A549 (cell line): Measurements from ENCODE around the gene SSH2. TPM values are rescaled to one million over a fixed set of nuclear protein-coding genes. Genes with fewer than 3 reads are reported as not detected.

Experiments
- ATAC-seq, 2 experiments: fragments of 200-7000 bp in 1 of 2; fragments of >200 bp in 1 of 2; cut with Nextera tagmentation in 1 of 2; cut with Tn5 transposase in 1 of 2; 3 replicates each; pipeline versions ENCODE4 v1.8.0 to v1.9.1; 2018 to 2020; ENCODE audit warnings: mild to moderate bottlenecking in 1 of 2, moderate library complexity in 1 of 2
- CTCF ChIA-PET: fragments of 300-600 bp; sonication (Branson Sonifier 250); formaldehyde crosslinking; extraction: SDS; loops from one replicate; lab custom pipeline; 2021; ENCODE audit warnings: antibody characterized with exemption, inconsistent platforms; lab: Yijun Ruan, JAX
- POLR2A ChIA-PET: fragments of 350-600 bp; formaldehyde crosslinking; extraction: SDS; loops from one replicate; lab custom pipeline; 2021; ENCODE audit warnings: antibody characterized with exemption, inconsistent platforms; lab: Yijun Ruan, JAX
- DNase-seq, 2 experiments: peaks; one replicate each; pipeline versions ENCODE4 v3.0.0 to v3.0.0-alpha.2; 2011 to 2016; ENCODE audit warnings: low read depth in 1 of 2, low spot score in 1 of 2
- FAIRE-seq: peaks from 2 replicates; lab custom pipeline; 2011; peaks lifted over from hg19 to GRCh38; lab: Jason Lieb, UNC
- H3K27ac ChIP-seq, 2 experiments: fragments of >200 bp; sonication (Bioruptor Twin); formaldehyde crosslinking; 3 replicates each; pipeline ENCODE4 v1.5.1; 2016 to 2017
- H3K4me1 ChIP-seq: fragments of >200 bp; sonication (Bioruptor Twin); formaldehyde crosslinking; 3 replicates; pipeline ENCODE4 v1.6.1; 2016
- H3K4me2 ChIP-seq: fragments of >200 bp; sonication (Bioruptor Twin); formaldehyde crosslinking; 3 replicates; pipeline ENCODE4 v1.6.1; 2016
- H3K4me3 ChIP-seq: fragments of >200 bp; sonication (Bioruptor Twin); formaldehyde crosslinking; 3 replicates; pipeline ENCODE4 v1.5.1; 2016
- H3K9me3 ChIP-seq: fragments of >200 bp; sonication (Bioruptor Twin); formaldehyde crosslinking; 3 replicates; pipeline ENCODE4 v1.6.1; 2016
- ATOH8 ChIP-seq: fragments of 250-450 bp; sonication (Bioruptor Pico); IDR thresholded peaks from 2 replicates; pipeline ENCODE4 v1.5.0; 2020; ENCODE audit warnings: low read depth, mild to moderate bottlenecking, moderate library complexity
- BCL3 ChIP-seq: fragments of >200 bp; sonication (Bioruptor Twin); formaldehyde crosslinking; IDR thresholded peaks from 3 replicates; pipeline ENCODE4 v1.6.1; 2016
- BHLHE40 ChIP-seq: IDR thresholded peaks from 2 replicates; pipeline ENCODE4 v1.6.1; 2012; ENCODE audit warnings: low read depth, low read length, inconsistent platforms
- CTCF ChIP-seq: fragments of >200 bp; sonication (Bioruptor Twin); formaldehyde crosslinking; IDR thresholded peaks from 3 replicates; pipeline ENCODE4 v1.5.1; 2016
- E2F6 ChIP-seq: IDR thresholded peaks from 2 replicates; pipeline ENCODE4 v1.6.1; 2012; ENCODE audit warnings: low read depth, borderline replicate concordance
- EHMT2 ChIP-seq: fragments of 200-600 bp; sonication (generic); IDR thresholded peaks from 2 replicates; pipeline ENCODE4 v1.6.1; 2016; ENCODE audit warnings: antibody characterized with exemption, low read depth, mild to moderate bottlenecking, moderate library complexity
- ESRRA ChIP-seq: fragments of 150-350 bp; IDR thresholded peaks from 2 replicates; pipeline ENCODE4 v1.6.1; 2014; ENCODE audit warnings: mild to moderate bottlenecking, low read length, borderline replicate concordance
- GATA3 ChIP-seq: IDR thresholded peaks from 2 replicates; pipeline ENCODE4 v1.6.1; 2012; ENCODE audit warnings: borderline replicate concordance
- HOXB13 ChIP-seq: fragments of 250-450 bp; sonication (Bioruptor Pico); IDR thresholded peaks from 2 replicates; pipeline ENCODE4 v1.5.0; 2020; ENCODE audit warnings: low read depth, mild to moderate bottlenecking, moderate library complexity
- JUN ChIP-seq, 2 experiments: fragments of >200 bp; sonication (Bioruptor Twin); formaldehyde crosslinking; IDR thresholded peaks; 2 replicates in 1 of 2; 3 replicates in 1 of 2; pipeline ENCODE4 v1.6.1; 2016 to 2017
- JUNB ChIP-seq: fragments of >200 bp; sonication (Bioruptor Twin); formaldehyde crosslinking; IDR thresholded peaks from 2 replicates; pipeline ENCODE4 v1.6.1; 2016
- KDM5A ChIP-seq: fragments of 200-600 bp; sonication (generic); IDR thresholded peaks from 2 replicates; pipeline ENCODE4 v1.6.1; 2016; ENCODE audit warnings: antibody characterized with exemption, mild to moderate bottlenecking
- NPAS2 ChIP-seq: fragments of 250-450 bp; sonication (Bioruptor Pico); IDR thresholded peaks from 2 replicates; pipeline ENCODE4 v1.8.0; 2022; ENCODE audit warnings: mild to moderate bottlenecking, moderate library complexity, borderline replicate concordance
- PBX3 ChIP-seq: IDR thresholded peaks from 2 replicates; pipeline ENCODE4 v1.6.1; 2012
- PHF8 ChIP-seq: fragments of 200-600 bp; sonication (generic); IDR thresholded peaks from 2 replicates; pipeline ENCODE4 v1.6.1; 2016; ENCODE audit warnings: low read depth, mild to moderate bottlenecking, antibody characterized with exemption, moderate library complexity, borderline replicate concordance
- RAD21 ChIP-seq, 2 experiments: fragments of >200 bp in 1 of 2; sonication (Bioruptor Twin) in 1 of 2; formaldehyde crosslinking in 1 of 2; IDR thresholded peaks in 1 of 2; conservative IDR thresholded peaks in 1 of 2; 2 replicates in 1 of 2; 3 replicates in 1 of 2; pipeline ENCODE4 v1.6.1; 2012 to 2018; ENCODE audit warnings: inconsistent platforms in 1 of 2
- RFX5 ChIP-seq: fragments of 450-650 bp; IDR thresholded peaks from 2 replicates; pipeline ENCODE4 v1.7.1; 2014; ENCODE audit warnings: antibody characterized with exemption, mild to moderate bottlenecking, moderate library complexity
- SREBF2 ChIP-seq: fragments of 450-650 bp; IDR thresholded peaks from 2 replicates; pipeline ENCODE4 v1.6.1; 2014; ENCODE audit warnings: mild to moderate bottlenecking, moderate library complexity
- ZSCAN20 ChIP-seq: fragments of 250-450 bp; sonication (Bioruptor Pico); IDR thresholded peaks from 2 replicates; pipeline ENCODE4 v1.8.0; 2022; ENCODE audit warnings: mild to moderate bottlenecking, moderate library complexity
- WGBS: methylation state at CpG from one replicate; pipeline ENCODE4 v1.1.6; 2017; ENCODE audit errors: missing lambda C conversion rate; 5-methylcytosine and 5-hydroxymethylcytosine counted together
- polyA plus RNA-seq, 4 experiments: library from polyadenylated mRNA; depleted of rRNA in 3 of 4; stranded (reverse); fragments of >200 nt; fragmentation: RNase III in 1 of 4; extraction: RNeasy Plus Mini Kit Qiagen cat#74134 plus additional on column Dnase treatment in 1 of 4; gene quantifications; 2 replicates in 3 of 4; 3 replicates in 1 of 4; pipeline ENCODE4 v1.2.3, GENCODE V29; 2011 to 2017

The SSH2 gene
- polyA plus RNA-seq, 2 of the 4 experiments (the other 2 are of a cell fraction) = 20.7 to 24.5 TPM

GRCh38 chr17:29579866-29580771 lies 349.9 kb downstream of the SSH2 start (continued):
- TF ChIP-seq RAD21 (conservative IDR thresholded peaks at IDR 0.05 in 1 of 2, IDR thresholded peaks at IDR 0.05 in 1 of 2) (peak; percentile 95), BHLHE40 (peak; percentile 90), BCL3 (no peak), RFX5 (0 out of 2 replicates have a peak, but pooled peaks have one; percentile 20), NPAS2 (CRISPR knock-in tag) (0 out of 2 replicates have a peak, but pooled peaks have one; percentile 10), ESRRA (no peak), JUNB (no peak), KDM5A (no peak), E2F6 (peak; percentile 85)

GRCh38 chr17:29578626-29579485 lies 351.2 kb downstream of the SSH2 start:
- TF ChIP-seq JUNB (no peak), PBX3 (no peak), GATA3 (no peak), PHF8 (no peak), ATOH8 (no peak), SREBF2 (no peak), KDM5A (no peak), HOXB13 (no peak), JUN (IDR thresholded peaks at IDR 0.05) (no peak), NPAS2 (CRISPR knock-in tag) (no peak), CTCF (no peak), ZSCAN20 (CRISPR knock-in tag) (no peak), E2F6 (no peak), EHMT2 (no peak)
- Histone ChIP-seq H3K4me2 (no peak overlapping the region), H3K27ac (no peak overlapping the region), H3K9me3 (no peaks in the 10 kb centered on the region), H3K4me1 (peaks cover 20% of the 10 kb centered on the region), H3K4me3 (no peak overlapping the region)
- no peak for FAIRE-seq
- 89% methylated on average over 14 of the region's 14 CpGs for WGBS
- CTCF ChIA-PET = interaction anchor here (0.8 to 24.0 kb wide), 14 partner anchors 2 to 535 kb away, joined by 3 to 474 read pairs (median 27); partner anchors contain the start of genes ABHD15, ANKRD13B, CORO6 and TP53I13
- POLR2A ChIA-PET = no interaction called here
- ATAC-seq = no peak
- DNase-seq = no peak
